ENCODE results near the gene DSC1.
"Not testable (repeated sequence)": the region's sequence is repeated elsewhere in the genome, so short reads cannot be mapped to it uniquely, and the experiment has no call there.

The DSC1 gene

GRCh38 chr18:31170335-31170734 is 7.7 kb upstream of the DSC1 start:
- no peak for DNase-seq

GRCh38 chr18:31162419-31162793 is 250 bp downstream of the DSC1 start:
- no peak for DNase-seq

GRCh38 chr18:31161757-31162418 is 768 bp downstream of the DSC1 start:
- no peak for DNase-seq

- no peak for DNase-seq
Measured at GRCh38 chr18:31156821-31157763, 5.6 kb downstream of the DSC1 start.

GRCh38 chr18:31155498-31155897 is 7.2 kb downstream of the DSC1 start:
- DNase-seq: no peak

- no peak for DNase-seq
Measured at GRCh38 chr18:31154181-31154580, 8.5 kb downstream of the DSC1 start.

- no peak for DNase-seq
Measured at GRCh38 chr18:31149351-31149750, 13.3 kb downstream of the DSC1 start.

GRCh38 chr18:31148600-31148999 is 14.1 kb downstream of the DSC1 start:
- no peak for DNase-seq

GRCh38 chr18:31146809-31147208 is 15.8 kb downstream of the DSC1 start:
- DNase-seq: no peak

- no peak for DNase-seq
Measured at GRCh38 chr18:31143025-31143424, 19.6 kb downstream of the DSC1 start.

- DNase-seq: no peak
Measured at GRCh38 chr18:31138709-31139108, 23.9 kb downstream of the DSC1 start.

GRCh38 chr18:31134988-31135529 is 27.6 kb downstream of the DSC1 start:
- no peak for DNase-seq

- no peak for DNase-seq
Measured at GRCh38 chr18:31129398-31130115, 33.1 kb downstream of the DSC1 start.

- no peak for DNase-seq
Measured at GRCh38 chr18:31125878-31126277, 36.8 kb downstream of the DSC1 start.

GRCh38 chr18:31123125-31123524 is 39.5 kb downstream of the DSC1 start:
- not testable (repeated sequence) for DNase-seq

GRCh38 chr18:31120594-31120993 is 42.1 kb downstream of the DSC1 start:
- DNase-seq: no peak

GRCh38 chr18:31116853-31117595 is 45.6 kb downstream of the DSC1 start:
- no peak for DNase-seq

GRCh38 chr18:31112804-31113203 is 49.9 kb downstream of the DSC1 start:
- DNase-seq: no peak

GRCh38 chr18:31105733-31106132 is 56.9 kb downstream of the DSC1 start:
- DNase-seq: no peak

GRCh38 chr18:31104444-31104843 is 58.2 kb downstream of the DSC1 start:
- DNase-seq: no peak

- no peak for DNase-seq
Measured at GRCh38 chr18:31103423-31103822, 59.2 kb downstream of the DSC1 start.

- DNase-seq: no peak
Measured at GRCh38 chr18:31102941-31103340, 59.7 kb downstream of the DSC1 start.

Data from NCI-H2227 treated with DMSO at 0.1 percent for 48 hours (cell line).